OCI-LY3 (cell line): ENCODE measurements around the gene PPA1.

ENCODE experiments used
- H2AFZ ChIP-seq: fragments of 200-600, 300-600 bp; shearing (Covaris generic); 2 replicates; pipeline ENCODE4 v1.6.0; 2014; ENCODE audit warnings: antibody characterized with exemption, low read depth, low read length
- H3K27ac ChIP-seq: fragments of 200-600, 300-600 bp; sonication (generic); 2 replicates; pipeline ENCODE4 v1.5.1; 2014; ENCODE audit warnings: mild to moderate bottlenecking, low read length, moderate library complexity, mixed read lengths
- H3K27me3 ChIP-seq: fragments of 200-600, 300-600 bp; sonication (generic); 2 replicates; pipeline ENCODE4 v1.6.1; 2014; ENCODE audit warnings: low read depth, low read length, mixed read lengths
- H3K36me3 ChIP-seq: fragments of 200-600, 300-600 bp; sonication (generic); replicated peaks from 2 replicates; pipeline ENCODE3; 2014; ENCODE audit warnings: low read depth, low read length, mixed read lengths
- H3K4me1 ChIP-seq: fragments of 300-600, 200-600 bp; sonication (generic); 2 replicates; pipeline ENCODE4 v1.6.1; 2014; ENCODE audit warnings: low read length, mixed read lengths
- H3K4me2 ChIP-seq: fragments of 200-600, 300-600 bp; sonication (generic); 2 replicates; pipeline ENCODE4 v1.6.1; 2014; ENCODE audit warnings: low read length, mixed read lengths
- H3K4me3 ChIP-seq: fragments of 300-600, 200-600 bp; sonication (generic); 2 replicates; pipeline ENCODE4 v1.5.1; 2014; ENCODE audit warnings: antibody characterized with exemption, mild to moderate bottlenecking, low read length, moderate library complexity
- H3K79me2 ChIP-seq: fragments of 300-600, 200-600 bp; shearing (Covaris generic); 2 replicates; pipeline ENCODE4 v1.6.1; 2014; ENCODE audit warnings: mild to moderate bottlenecking, low read length, mixed read lengths
- H3K9ac ChIP-seq: fragments of 300-600, 200-600 bp; shearing (Covaris generic); 2 replicates; pipeline ENCODE4 v1.6.0; 2014; ENCODE audit warnings: mild to moderate bottlenecking, low read length, moderate library complexity
- H3K9me3 ChIP-seq: fragments of 200-600, 300-600 bp; shearing (Covaris generic); 2 replicates; pipeline ENCODE4 v1.6.1; 2014; ENCODE audit warnings: low read length, mixed read lengths; ENCODE audit not compliant: insufficient read depth
- H4K20me1 ChIP-seq: fragments of 200-600, 300-600 bp; sonication (generic); 2 replicates; pipeline ENCODE4 v1.6.1; 2016; ENCODE audit warnings: low read length, mixed read lengths; ENCODE audit not compliant: insufficient read depth
- EZH2phosphoT487 ChIP-seq: fragments of 200-600 bp; shearing (Covaris generic); IDR thresholded peaks from 2 replicates; pipeline ENCODE4 v1.6.1; 2018; ENCODE audit warnings: antibody characterized with exemption, mixed run types, low read depth
- TF ChIP-seq, protein P1 (sequence below): fragments of 200-600, 300-600 bp; sonication (generic); IDR thresholded peaks from 2 replicates; pipeline ENCODE4 v1.5.1; 2014; ENCODE audit warnings: antibody characterized with exemption, low read length, low read depth

Gene PPA1

DNA sequence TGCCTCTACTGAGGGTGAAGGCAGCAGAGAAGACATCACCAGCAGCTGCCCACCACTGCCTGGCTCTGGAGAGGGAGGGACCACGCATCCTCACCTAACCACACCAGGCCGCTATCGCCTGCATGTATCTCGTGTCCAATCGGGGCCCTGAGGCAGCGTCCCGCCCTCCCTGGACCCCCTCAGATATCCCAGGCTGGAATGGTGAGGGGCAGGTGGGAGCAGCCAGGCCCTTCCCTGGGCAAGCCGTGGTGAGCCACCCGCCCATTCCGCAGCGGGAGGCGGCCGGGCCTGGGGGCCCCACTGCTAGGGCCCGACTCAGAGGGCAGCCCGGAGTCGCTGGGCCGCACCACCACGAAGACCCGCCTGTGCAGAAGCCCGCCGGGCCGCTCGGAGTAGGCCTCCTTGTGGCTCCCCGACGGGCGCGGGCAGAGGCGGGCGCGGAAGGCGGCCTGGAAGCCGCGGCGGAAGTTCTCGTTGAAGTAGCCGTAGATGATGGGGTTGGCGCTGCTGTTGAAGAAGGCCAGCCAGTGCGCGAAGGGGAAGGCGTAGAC, 21.6 kb upstream of the PPA1 start:
- Histone ChIP-seq H3K9me3 (no peaks in the 10 kb centered on the region), H3K4me1 (peaks cover 7% of the 10 kb centered on the region), H3K27ac (no peak overlapping the region), H3K36me3 (no peaks in the 10 kb centered on the region), H2AFZ (no peak overlapping the region), H4K20me1 (no peaks in the 10 kb centered on the region), H3K27me3 (no peaks in the 10 kb centered on the region), H3K9ac (no peak overlapping the region), H3K4me2 (no peak overlapping the region), H3K4me3 (no peak overlapping the region), H3K79me2 (no peaks in the 10 kb centered on the region)
- TF ChIP-seq, protein P1, sequence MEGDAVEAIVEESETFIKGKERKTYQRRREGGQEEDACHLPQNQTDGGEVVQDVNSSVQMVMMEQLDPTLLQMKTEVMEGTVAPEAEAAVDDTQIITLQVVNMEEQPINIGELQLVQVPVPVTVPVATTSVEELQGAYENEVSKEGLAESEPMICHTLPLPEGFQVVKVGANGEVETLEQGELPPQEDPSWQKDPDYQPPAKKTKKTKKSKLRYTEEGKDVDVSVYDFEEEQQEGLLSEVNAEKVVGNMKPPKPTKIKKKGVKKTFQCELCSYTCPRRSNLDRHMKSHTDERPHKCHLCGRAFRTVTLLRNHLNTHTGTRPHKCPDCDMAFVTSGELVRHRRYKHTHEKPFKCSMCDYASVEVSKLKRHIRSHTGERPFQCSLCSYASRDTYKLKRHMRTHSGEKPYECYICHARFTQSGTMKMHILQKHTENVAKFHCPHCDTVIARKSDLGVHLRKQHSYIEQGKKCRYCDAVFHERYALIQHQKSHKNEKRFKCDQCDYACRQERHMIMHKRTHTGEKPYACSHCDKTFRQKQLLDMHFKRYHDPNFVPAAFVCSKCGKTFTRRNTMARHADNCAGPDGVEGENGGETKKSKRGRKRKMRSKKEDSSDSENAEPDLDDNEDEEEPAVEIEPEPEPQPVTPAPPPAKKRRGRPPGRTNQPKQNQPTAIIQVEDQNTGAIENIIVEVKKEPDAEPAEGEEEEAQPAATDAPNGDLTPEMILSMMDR: no peak
- TF ChIP-seq EZH2phosphoT487: no peak

DNA sequence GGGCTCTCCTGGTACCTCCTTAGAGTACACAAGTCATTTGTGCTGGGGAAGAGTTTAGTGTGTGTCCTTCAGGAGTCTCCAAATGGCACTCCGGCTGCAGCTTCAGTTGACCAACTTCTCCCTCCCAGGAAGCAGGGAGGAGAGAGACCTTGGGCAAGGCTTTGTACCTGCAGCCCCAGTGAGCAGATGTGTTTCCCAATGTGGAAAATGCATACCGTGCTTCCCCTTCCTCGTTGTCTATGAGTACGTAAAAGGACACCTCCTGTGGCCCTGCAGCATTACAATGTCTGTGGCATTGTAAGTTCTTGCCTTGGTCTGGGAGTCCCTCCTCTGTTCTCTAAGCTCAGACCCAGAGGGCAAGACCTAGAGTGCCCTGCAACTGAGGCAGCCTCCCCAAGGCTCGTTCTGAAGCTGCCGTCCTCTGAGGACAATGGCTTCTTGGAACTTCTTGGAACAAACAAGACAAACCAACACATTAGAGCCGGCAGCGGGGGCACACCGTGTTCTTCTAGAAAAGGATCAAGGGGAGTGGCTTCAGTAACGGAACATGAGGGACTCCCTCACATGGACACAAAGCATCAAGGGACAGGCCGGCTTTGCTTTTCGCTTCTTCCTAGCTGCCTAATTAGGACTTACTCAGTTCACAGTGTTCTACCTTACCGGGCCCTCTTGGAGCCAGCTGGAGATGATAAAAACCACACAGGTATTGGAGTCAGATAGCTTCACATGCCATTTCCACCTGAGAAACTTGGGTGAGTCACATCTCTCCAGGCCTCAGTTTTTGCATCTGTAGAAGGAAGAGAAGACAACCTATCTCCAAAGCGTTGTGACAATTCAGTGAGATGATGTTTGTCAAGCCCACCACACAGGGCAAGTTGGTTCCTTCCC, 20.9 kb upstream of the PPA1 start:
- Histone ChIP-seq H3K9ac (no peak overlapping the region), H3K4me1 (peaks cover 7% of the 10 kb centered on the region), H3K9me3 (no peaks in the 10 kb centered on the region), H4K20me1 (no peaks in the 10 kb centered on the region), H3K36me3 (no peaks in the 10 kb centered on the region), H3K27ac (no peak overlapping the region), H3K79me2 (no peaks in the 10 kb centered on the region), H2AFZ (no peak overlapping the region), H3K4me2 (no peak overlapping the region), H3K27me3 (no peaks in the 10 kb centered on the region), H3K4me3 (no peak overlapping the region)
- TF ChIP-seq, protein P1: no peak
- TF ChIP-seq EZH2phosphoT487: no peak

DNA sequence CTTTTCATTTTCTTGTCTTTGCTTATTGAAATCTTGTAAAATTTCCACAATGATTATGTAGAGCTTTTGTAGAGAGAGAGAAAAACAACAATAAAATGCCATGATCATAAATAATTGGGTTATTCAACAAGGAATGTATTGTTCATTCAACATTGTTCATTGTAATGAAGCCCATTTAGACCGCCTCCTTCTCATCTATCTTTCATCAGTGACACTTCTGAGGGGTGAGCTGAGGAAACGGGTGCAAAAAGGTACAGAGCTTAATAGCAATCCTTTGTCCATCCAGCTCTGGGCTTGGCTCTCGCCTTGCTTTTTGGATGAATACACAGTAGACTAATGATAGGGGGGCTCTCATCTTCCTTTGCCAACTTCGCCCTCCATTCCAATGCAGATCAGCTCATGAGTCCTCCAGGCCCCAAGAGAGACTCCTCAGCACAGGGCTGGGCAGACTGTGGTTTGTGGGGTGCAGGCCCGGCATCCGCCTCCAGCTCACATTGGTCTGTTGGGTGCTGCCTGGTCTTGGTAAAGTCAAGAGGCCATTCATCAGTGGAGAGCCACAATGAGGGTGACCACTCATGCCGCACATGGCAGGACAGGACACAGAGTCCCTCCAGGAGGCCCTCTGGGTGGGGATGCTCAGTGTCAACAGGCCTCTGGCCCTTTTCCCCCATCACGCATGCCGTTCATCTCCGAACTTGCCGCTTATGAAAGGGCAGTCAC, 17.9 kb upstream of the PPA1 start:
- Histone ChIP-seq H3K27ac (no peak overlapping the region), H3K9ac (no peak overlapping the region), H3K4me1 (no peaks in the 10 kb centered on the region), H4K20me1 (no peaks in the 10 kb centered on the region), H3K4me2 (no peak overlapping the region), H3K79me2 (no peaks in the 10 kb centered on the region), H3K4me3 (no peak overlapping the region), H3K36me3 (no peaks in the 10 kb centered on the region), H3K9me3 (no peaks in the 10 kb centered on the region), H3K27me3 (no peaks in the 10 kb centered on the region), H2AFZ (no peak overlapping the region)
- TF ChIP-seq, protein P1: no peak
- TF ChIP-seq EZH2phosphoT487: no peak

DNA sequence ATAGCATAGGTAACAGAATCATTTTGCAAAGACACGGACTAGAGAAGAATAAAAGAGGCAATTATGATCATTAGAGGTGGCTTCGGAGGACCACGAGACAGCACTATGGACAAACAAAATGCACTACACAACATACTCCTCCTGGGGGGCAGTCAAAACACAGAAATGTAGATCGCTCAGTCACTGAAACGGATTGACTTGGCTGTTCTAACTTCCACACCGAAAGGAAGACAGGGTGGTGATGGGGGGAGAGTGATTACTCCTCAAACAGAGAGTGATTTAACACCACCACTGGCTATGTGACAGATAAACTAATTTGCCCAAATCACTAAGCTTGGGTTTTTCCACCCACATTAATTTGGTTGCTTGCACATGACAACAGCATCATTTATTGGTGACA, 14.1 kb upstream of the PPA1 start:
- H3K9me3 ChIP-seq: no peaks in the 10 kb centered on the region
- H3K4me1 ChIP-seq: no peaks in the 10 kb centered on the region
- no peak overlapping the region for H3K4me3 ChIP-seq
- H3K4me2 ChIP-seq: no peak overlapping the region
- 0 out of 2 replicates have a peak, but pooled peaks cover 4% of the 10 kb centered on the region for H3K27me3 ChIP-seq
- no peaks in the 10 kb centered on the region for H3K36me3 ChIP-seq
- no peaks in the 10 kb centered on the region for H4K20me1 ChIP-seq
- H3K27ac ChIP-seq: no peak overlapping the region
- TF ChIP-seq EZH2phosphoT487: no peak
- TF ChIP-seq, protein P1: no peak
- H3K79me2 ChIP-seq: no peaks in the 10 kb centered on the region
- no peak overlapping the region for H2AFZ ChIP-seq
- no peak overlapping the region for H3K9ac ChIP-seq
